MG63 (cell line): Measurements from ENCODE around the gene ADRB2. TPM values are rescaled to one million over a fixed set of nuclear protein-coding genes. Genes with fewer than 3 reads are reported as not detected.

Source experiments
- DNase-seq: peaks from one replicate; pipeline ENCODE4 v3.0.0-alpha.2; 2020
- H3K27me3 ChIP-seq: fragments of 250-450 bp; sonication (Bioruptor Pico); 2 replicates; pipeline ENCODE4 v1.5.1; 2020; ENCODE audit warnings: mild to moderate bottlenecking, moderate library complexity
- H3K36me3 ChIP-seq: fragments of 250-450 bp; sonication (Bioruptor Pico); 2 replicates; pipeline ENCODE4 v1.5.1; 2020; ENCODE audit warnings: mild to moderate bottlenecking, moderate library complexity
- H3K4me3 ChIP-seq: fragments of 250-450 bp; sonication (Bioruptor Pico); 2 replicates; pipeline ENCODE4 v1.5.1; 2020; ENCODE audit warnings: mild to moderate bottlenecking, moderate library complexity
- H3K9me3 ChIP-seq: fragments of 250-450 bp; sonication (Bioruptor Pico); 2 replicates; pipeline ENCODE4 v1.5.1; 2020; ENCODE audit warnings: mild to moderate bottlenecking, moderate library complexity
- total RNA-seq: library from RNA; depleted of rRNA; stranded (reverse); fragments of >200 nt; shearing (Covaris generic); gene quantifications from 2 replicates; pipeline ENCODE4 v1.2.3, GENCODE V29; 2014; ENCODE audit warnings: low replicate concordance; rRNA removed

ADRB2 gene
- total RNA-seq, result 5.3 and 12.9 TPM in 2 replicates

GRCh38 chr5:148826053-148826738, at the start of gene ADRB2:
Gene ADRB2 (plus strand): TSS chr5:148826611. CDS start chr5:148826832, 221 bp downstream.
- H3K36me3 ChIP-seq, result peaks cover 17% of the 10 kb centered on the region
- H3K4me3 ChIP-seq, result peak within 1 kb of the TSS; percentile 77
- H3K27me3 ChIP-seq, result no peaks in the 10 kb centered on the region
- peak; percentile 98 for DNase-seq
- H3K9me3 ChIP-seq, result no peaks in the 10 kb centered on the region

- H3K36me3 ChIP-seq, result no peaks in the 10 kb centered on the region
- H3K9me3 ChIP-seq, result no peaks in the 10 kb centered on the region
- no peak overlapping the region for H3K4me3 ChIP-seq
- no peaks in the 10 kb centered on the region for H3K27me3 ChIP-seq
- peak; percentile 95 for DNase-seq
Measured at GRCh38 chr5:148776780-148777179, 49.6 kb upstream of the ADRB2 start.

DNA sequence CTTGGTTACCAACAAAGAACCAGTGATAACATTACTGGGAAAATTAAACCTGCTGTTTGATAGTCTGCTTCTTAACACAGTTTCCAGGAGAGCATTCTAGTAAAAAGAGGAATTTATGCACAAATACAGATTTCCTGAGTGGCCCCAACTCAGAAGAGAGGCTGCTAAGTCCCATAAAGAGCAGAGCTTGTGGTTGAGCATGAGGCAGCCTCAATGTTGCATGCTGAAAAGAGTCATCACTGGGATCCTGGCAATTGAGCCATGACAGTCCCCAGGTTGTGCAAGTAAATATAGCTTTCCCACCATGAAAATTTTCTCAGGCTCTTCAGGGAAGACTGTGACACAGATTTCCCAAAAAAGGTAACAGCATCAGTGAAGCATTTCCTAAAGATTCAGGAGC, 47.5 kb upstream of the ADRB2 start:
- no peaks in the 10 kb centered on the region for H3K36me3 ChIP-seq
- H3K9me3 ChIP-seq, result no peaks in the 10 kb centered on the region
- H3K27me3 ChIP-seq, result no peaks in the 10 kb centered on the region
- H3K4me3 ChIP-seq, result no peak overlapping the region
- no peak for DNase-seq

- Histone ChIP-seq H3K36me3 (no peaks in the 10 kb centered on the region), H3K4me3 (no peak overlapping the region), H3K9me3 (no peaks in the 10 kb centered on the region), H3K27me3 (no peaks in the 10 kb centered on the region)
- DNase-seq, result no peak
Measured at GRCh38 chr5:148780711-148781110, 45.7 kb upstream of the ADRB2 start.

DNA sequence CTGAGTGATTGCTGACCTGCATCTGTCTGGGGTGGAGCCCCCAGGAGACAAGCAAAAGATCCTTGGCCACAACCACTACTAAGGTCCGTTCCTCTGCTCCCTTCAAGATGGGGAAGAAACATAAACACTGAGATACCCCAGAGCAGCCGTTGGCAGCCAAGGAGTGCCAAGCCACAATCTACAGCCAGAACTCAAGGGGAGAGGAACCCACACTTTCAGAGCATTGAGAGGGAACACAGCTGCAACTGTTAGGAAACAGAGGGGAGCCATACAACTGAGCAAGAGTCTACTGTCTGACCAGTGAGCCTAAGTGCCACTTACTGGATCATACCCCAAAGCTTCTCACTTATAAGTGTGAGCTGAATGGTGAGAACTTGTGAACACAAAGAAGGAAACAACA, 44.6 kb upstream of the ADRB2 start:
- no peaks in the 10 kb centered on the region for H3K9me3 ChIP-seq
- no peaks in the 10 kb centered on the region for H3K36me3 ChIP-seq
- H3K27me3 ChIP-seq, result no peaks in the 10 kb centered on the region
- no peak overlapping the region for H3K4me3 ChIP-seq
- no peak for DNase-seq

DNA sequence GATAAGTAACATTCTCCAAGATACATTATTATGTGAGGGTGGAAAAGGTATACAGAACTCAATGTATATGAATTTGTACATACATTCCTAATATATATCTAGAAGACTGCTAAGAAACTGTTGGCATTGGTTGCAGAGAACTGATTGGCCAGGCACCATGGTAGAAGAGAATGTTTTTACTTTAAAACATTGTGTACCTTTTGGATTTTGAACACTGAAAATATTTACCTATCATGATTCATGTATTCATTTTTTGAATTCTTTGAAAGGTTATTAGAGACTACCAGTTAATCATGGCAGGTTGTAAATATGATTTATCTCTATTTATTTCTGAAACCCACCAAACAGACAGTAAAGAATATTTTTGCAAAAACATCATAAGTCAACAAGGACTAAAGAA, 41.2 kb upstream of the ADRB2 start:
- Histone ChIP-seq H3K9me3 (no peaks in the 10 kb centered on the region), H3K36me3 (no peaks in the 10 kb centered on the region), H3K27me3 (no peaks in the 10 kb centered on the region), H3K4me3 (no peak overlapping the region)
- DNase-seq, result no peak

DNA sequence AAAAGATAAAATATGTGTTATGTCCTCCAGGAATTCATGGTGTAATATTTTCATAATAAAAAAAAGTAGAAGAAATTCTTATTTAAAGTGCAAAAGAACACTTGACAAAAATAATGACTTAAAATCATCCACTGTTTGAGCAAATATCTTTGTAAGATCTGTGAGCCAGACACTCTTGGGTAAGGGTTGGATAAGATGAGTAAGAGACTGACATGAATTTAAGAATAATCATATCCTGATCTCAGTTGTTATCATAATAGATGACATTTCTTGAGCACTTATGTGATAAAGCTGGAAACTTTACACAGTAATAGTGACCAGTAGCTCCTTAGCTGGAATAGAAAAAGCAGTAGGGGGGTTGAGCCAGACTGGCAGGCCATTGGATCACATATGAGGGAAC, 40.0 kb upstream of the ADRB2 start:
- no peak overlapping the region for H3K4me3 ChIP-seq
- H3K9me3 ChIP-seq, result no peaks in the 10 kb centered on the region
- no peak for DNase-seq
- no peaks in the 10 kb centered on the region for H3K27me3 ChIP-seq
- no peaks in the 10 kb centered on the region for H3K36me3 ChIP-seq

- Histone ChIP-seq H3K27me3 (no peaks in the 10 kb centered on the region), H3K36me3 (no peaks in the 10 kb centered on the region), H3K9me3 (no peaks in the 10 kb centered on the region), H3K4me3 (no peak overlapping the region)
- no peak for DNase-seq
Measured at GRCh38 chr5:148788636-148789035, 37.8 kb upstream of the ADRB2 start.

GRCh38 chr5:148790545-148791333, 35.7 kb upstream of the ADRB2 start:
- no peak for DNase-seq
- no peaks in the 10 kb centered on the region for H3K9me3 ChIP-seq
- no peaks in the 10 kb centered on the region for H3K36me3 ChIP-seq
- no peaks in the 10 kb centered on the region for H3K27me3 ChIP-seq
- H3K4me3 ChIP-seq, result no peak overlapping the region

DNA sequence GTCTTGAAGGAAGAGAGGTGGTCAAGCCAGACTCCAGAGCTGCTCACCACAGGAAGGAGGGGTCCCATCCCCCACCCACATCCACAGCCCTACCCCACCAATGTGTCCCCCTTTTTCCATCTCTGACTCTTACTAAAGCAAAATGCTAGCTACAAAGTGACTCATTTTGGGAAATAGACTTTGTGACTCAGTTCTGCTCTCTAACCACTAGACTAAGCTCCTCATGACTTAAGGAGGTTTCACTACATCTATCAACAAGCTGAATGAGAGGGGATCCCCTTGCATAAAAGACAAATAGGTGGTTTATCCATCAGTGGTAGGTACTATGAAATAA, 35.1 kb upstream of the ADRB2 start:
- Histone ChIP-seq H3K9me3 (no peaks in the 10 kb centered on the region), H3K4me3 (no peak overlapping the region), H3K27me3 (no peaks in the 10 kb centered on the region), H3K36me3 (no peaks in the 10 kb centered on the region)
- DNase-seq, result no peak

- Histone ChIP-seq H3K9me3 (no peaks in the 10 kb centered on the region), H3K27me3 (no peaks in the 10 kb centered on the region), H3K36me3 (no peaks in the 10 kb centered on the region), H3K4me3 (no peak overlapping the region)
- no peak for DNase-seq
Measured at GRCh38 chr5:148791696-148792095, 34.7 kb upstream of the ADRB2 start.

- Histone ChIP-seq H3K4me3 (no peak overlapping the region), H3K9me3 (no peaks in the 10 kb centered on the region), H3K36me3 (no peaks in the 10 kb centered on the region), H3K27me3 (no peaks in the 10 kb centered on the region)
- DNase-seq, result no peak
Measured at GRCh38 chr5:148792744-148793143, 33.7 kb upstream of the ADRB2 start.

DNA sequence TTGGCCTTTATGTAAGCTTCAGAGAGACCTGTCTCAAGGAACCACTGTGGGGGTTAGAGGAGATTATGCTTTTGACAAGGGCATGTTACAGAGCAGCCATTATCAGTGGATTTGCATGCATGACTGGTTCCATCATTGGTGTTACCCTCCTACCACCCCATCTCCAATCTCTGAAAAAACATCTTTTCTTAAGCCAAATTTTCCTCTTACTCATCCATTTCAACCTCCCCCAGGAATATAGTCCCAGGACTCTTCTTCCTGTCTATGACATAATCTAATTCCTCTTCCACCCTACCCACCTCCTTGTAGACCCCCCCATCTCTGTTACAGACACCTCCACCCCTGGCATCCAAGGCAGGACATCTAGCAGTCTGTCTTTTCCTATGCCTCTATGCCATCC, 33.1 kb upstream of the ADRB2 start:
- no peaks in the 10 kb centered on the region for H3K27me3 ChIP-seq
- H3K9me3 ChIP-seq, result no peaks in the 10 kb centered on the region
- no peak overlapping the region for H3K4me3 ChIP-seq
- H3K36me3 ChIP-seq, result no peaks in the 10 kb centered on the region
- no peak for DNase-seq

- Histone ChIP-seq H3K9me3 (no peaks in the 10 kb centered on the region), H3K36me3 (no peaks in the 10 kb centered on the region), H3K27me3 (no peaks in the 10 kb centered on the region), H3K4me3 (no peak overlapping the region)
- DNase-seq, result no peak
Measured at GRCh38 chr5:148794275-148794674, 32.1 kb upstream of the ADRB2 start.

DNA sequence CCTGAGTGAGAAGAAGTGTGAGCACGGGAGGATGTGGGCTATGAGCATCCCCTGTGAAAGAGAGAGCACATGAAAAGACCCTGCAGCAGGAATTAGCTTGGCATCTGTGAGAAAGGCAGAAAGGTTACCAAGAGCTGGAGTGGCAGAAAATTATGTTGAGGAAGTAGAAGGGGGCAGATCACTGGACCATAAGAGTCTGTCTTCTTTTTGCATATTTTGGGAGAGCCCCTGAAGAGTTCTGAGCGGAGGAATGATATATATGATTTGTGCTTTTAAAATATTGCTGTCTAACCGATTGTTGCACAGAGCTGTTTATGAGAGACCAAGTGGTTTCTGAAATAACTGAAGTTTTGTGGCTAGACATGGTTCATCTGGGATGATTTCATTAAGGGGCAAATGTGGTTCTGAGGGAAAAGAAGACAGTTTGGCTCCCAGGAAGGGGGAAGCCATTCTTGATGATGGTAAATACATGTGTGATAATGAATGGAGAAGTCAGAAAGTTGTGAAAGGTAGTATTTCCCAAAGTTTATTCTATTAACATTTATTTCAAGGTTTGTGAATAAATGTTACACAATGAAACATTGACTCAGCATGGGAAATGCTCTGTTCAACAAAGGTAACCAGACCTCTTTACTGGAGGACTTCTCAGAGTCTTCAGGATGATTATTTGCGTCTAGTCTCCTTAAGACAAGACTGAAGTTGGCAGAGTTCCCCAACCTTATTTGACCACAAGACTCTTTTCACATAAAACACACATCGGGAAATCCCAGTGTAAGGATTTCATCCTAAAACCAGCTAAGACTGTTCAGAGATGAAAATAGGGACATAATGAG, 31.5 kb upstream of the ADRB2 start:
- no peak for DNase-seq
- Histone ChIP-seq H3K4me3 (no peak overlapping the region), H3K9me3 (no peaks in the 10 kb centered on the region), H3K27me3 (no peaks in the 10 kb centered on the region), H3K36me3 (no peaks in the 10 kb centered on the region)

DNA sequence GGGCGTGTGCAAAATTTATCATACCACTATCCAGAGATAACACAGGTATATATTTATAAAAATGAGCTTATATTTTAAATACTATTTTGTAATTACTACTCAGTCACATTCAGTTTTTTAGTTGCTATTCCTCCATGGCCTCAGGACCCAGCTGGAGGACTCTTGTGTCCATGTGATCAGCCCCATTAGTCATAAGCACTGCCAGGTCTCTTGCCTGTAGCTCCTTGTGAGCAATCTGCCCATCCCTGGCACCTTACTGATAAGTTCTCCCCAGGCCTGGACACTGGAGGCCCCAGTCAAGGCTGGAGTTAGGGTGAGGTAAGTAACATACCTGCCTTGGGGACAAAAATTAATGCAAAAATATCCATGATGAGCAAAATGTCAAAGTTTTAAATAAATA, 29.5 kb upstream of the ADRB2 start:
- H3K36me3 ChIP-seq, result no peaks in the 10 kb centered on the region
- no peaks in the 10 kb centered on the region for H3K9me3 ChIP-seq
- no peak for DNase-seq
- H3K27me3 ChIP-seq, result no peaks in the 10 kb centered on the region
- no peak overlapping the region for H3K4me3 ChIP-seq

GRCh38 chr5:148798786-148799185, 27.6 kb upstream of the ADRB2 start:
- no peaks in the 10 kb centered on the region for H3K36me3 ChIP-seq
- H3K9me3 ChIP-seq, result no peaks in the 10 kb centered on the region
- no peaks in the 10 kb centered on the region for H3K27me3 ChIP-seq
- H3K4me3 ChIP-seq, result no peak overlapping the region
- no peak for DNase-seq
